Hematopoietic multipotent progenitor cell treated with erythropoietin and hydrocortisone succinate and interleukin-3 and kit ligand, for 6 days (in vitro differentiated cells): Measurements from ENCODE around the gene PRDM5.
"Not testable (repeated sequence)": the region's sequence is repeated elsewhere in the genome, so short reads cannot be mapped to it uniquely, and the experiment has no call there.

Source experiments
- DNase-seq: peaks from one replicate; pipeline ENCODE4 v3.0.0-alpha.2; 2015

The PRDM5 gene

GRCh38 chr4:120741636-120742035 lies 180.9 kb downstream of the PRDM5 start:
- not testable (repeated sequence) for DNase-seq

GRCh38 chr4:120736312-120736711 lies 186.2 kb downstream of the PRDM5 start:
- no peak for DNase-seq

- DNase-seq, result no peak
Measured at GRCh38 chr4:120733968-120734367, 188.6 kb downstream of the PRDM5 start.

GRCh38 chr4:120733054-120733453 lies 189.5 kb downstream of the PRDM5 start:
- no peak for DNase-seq

- DNase-seq, result no peak
Measured at GRCh38 chr4:120731561-120731960, 191.0 kb downstream of the PRDM5 start.

- DNase-seq, result no peak
Measured at GRCh38 chr4:120730777-120731320, 191.7 kb downstream of the PRDM5 start.

- no peak for DNase-seq
Measured at GRCh38 chr4:120728892-120729675, 193.4 kb downstream of the PRDM5 start.

GRCh38 chr4:120725639-120726580 lies 196.6 kb downstream of the PRDM5 start:
- DNase-seq, result no peak

GRCh38 chr4:120724656-120725055 lies 197.9 kb downstream of the PRDM5 start:
- DNase-seq, result no peak

GRCh38 chr4:120723986-120724385 lies 198.5 kb downstream of the PRDM5 start:
- no peak for DNase-seq

- no peak for DNase-seq
Measured at GRCh38 chr4:120723105-120723504, 199.4 kb downstream of the PRDM5 start.

GRCh38 chr4:120722655-120723054 lies 199.9 kb downstream of the PRDM5 start:
- DNase-seq, result no peak

- DNase-seq, result no peak
Measured at GRCh38 chr4:120720354-120720934, 202.1 kb downstream of the PRDM5 start.

GRCh38 chr4:120718979-120719566 lies 203.5 kb downstream of the PRDM5 start:
- DNase-seq, result peak; percentile 65

- DNase-seq, result no peak
Measured at GRCh38 chr4:120716346-120716745, 206.2 kb downstream of the PRDM5 start.

GRCh38 chr4:120714417-120715010 lies 208.0 kb downstream of the PRDM5 start:
- DNase-seq, result peak; percentile 2

- no peak for DNase-seq
Measured at GRCh38 chr4:120709991-120710390, 212.5 kb downstream of the PRDM5 start.

GRCh38 chr4:120704538-120704937 lies 218.0 kb downstream of the PRDM5 start:
- no peak for DNase-seq

GRCh38 chr4:120703908-120704307 lies 218.6 kb downstream of the PRDM5 start:
- no peak for DNase-seq

GRCh38 chr4:120699354-120699753 lies 223.2 kb downstream of the PRDM5 start:
- no peak for DNase-seq

GRCh38 chr4:120694973-120695372 lies 227.6 kb downstream of the PRDM5 start:
- no peak for DNase-seq

GRCh38 chr4:120693816-120694215 lies 228.7 kb downstream of the PRDM5 start:
- DNase-seq, result no peak
